Right kidney (tissue), 9 donors: Measurements from ENCODE around the gene VENTX.
A peak's percentile ranks its signal among the peaks of the same experiment; 100 is the strongest.

ENCODE experiments used
- DNase-seq: peaks from one replicate; pipeline ENCODE4 v3.0.0-alpha.2; 2016
- long read RNA-seq, 8 donors: transcript quantifications; one replicate each; lab custom pipeline, GENCODE V29; 2026

The VENTX gene
- long read RNA-seq, donor 1, result 0 reads
- long read RNA-seq, donor 2, result 0 reads
- long read RNA-seq, donor 3, result 0 reads
- long read RNA-seq, donor 4, result 0 reads
- long read RNA-seq, donor 5, result 0 reads
- long read RNA-seq, donor 6, result 0 reads
- long read RNA-seq, donor 7, result 0 reads
- long read RNA-seq, donor 8, result 0 reads

- DNase-seq, result peak; percentile 65
Observed at GRCh38 chr10:133237588-133238465, at the start of gene VENTX. Gene VENTX, plus strand, starts transcription at chr10:133237855. Its CDS starts 60 bp downstream, at chr10:133237915.

- no peak for DNase-seq
Observed at GRCh38 chr10:133187906-133188681, 49.6 kb upstream of the VENTX start.

- no peak for DNase-seq
Observed at GRCh38 chr10:133189256-133189655, 48.4 kb upstream of the VENTX start.

- no peak for DNase-seq
Observed at GRCh38 chr10:133189726-133190125, 47.9 kb upstream of the VENTX start.

- DNase-seq, result no peak
Observed at GRCh38 chr10:133190225-133190624, 47.4 kb upstream of the VENTX start.

- DNase-seq, result no peak
Observed at GRCh38 chr10:133191651-133192050, 46.0 kb upstream of the VENTX start.

GRCh38 chr10:133194151-133194550 is 43.5 kb upstream of the VENTX start:
- DNase-seq, result no peak

- no peak for DNase-seq
Observed at GRCh38 chr10:133195096-133195495, 42.6 kb upstream of the VENTX start.

GRCh38 chr10:133195611-133196010 is 42.0 kb upstream of the VENTX start:
- DNase-seq, result no peak

- DNase-seq, result no peak
Observed at GRCh38 chr10:133196221-133196915, 41.3 kb upstream of the VENTX start.

- DNase-seq, result no peak
Observed at GRCh38 chr10:133196936-133197758, 40.5 kb upstream of the VENTX start.

GRCh38 chr10:133197786-133198185 is 39.9 kb upstream of the VENTX start:
- no peak for DNase-seq

- DNase-seq, result no peak
Observed at GRCh38 chr10:133198206-133198605, 39.4 kb upstream of the VENTX start.

- no peak for DNase-seq
Observed at GRCh38 chr10:133198621-133199487, 38.8 kb upstream of the VENTX start.

GRCh38 chr10:133199488-133199885 is 38.2 kb upstream of the VENTX start:
- no peak for DNase-seq

- DNase-seq, result no peak
Observed at GRCh38 chr10:133199992-133200611, 37.6 kb upstream of the VENTX start.

- no peak for DNase-seq
Observed at GRCh38 chr10:133200621-133201031, 37.0 kb upstream of the VENTX start.

- DNase-seq, result no peak
Observed at GRCh38 chr10:133201151-133201947, 36.3 kb upstream of the VENTX start.
